ENCODE measurements around the gene POLR1A. TPM values are rescaled to one million over a fixed set of nuclear protein-coding genes. Genes with fewer than 3 reads are reported as not detected.

POLR1A gene
- polyA plus RNA-seq, 2 of the 4 experiments (the other 2 are of a cell fraction) = 22.8 to 55.7 TPM

DNA sequence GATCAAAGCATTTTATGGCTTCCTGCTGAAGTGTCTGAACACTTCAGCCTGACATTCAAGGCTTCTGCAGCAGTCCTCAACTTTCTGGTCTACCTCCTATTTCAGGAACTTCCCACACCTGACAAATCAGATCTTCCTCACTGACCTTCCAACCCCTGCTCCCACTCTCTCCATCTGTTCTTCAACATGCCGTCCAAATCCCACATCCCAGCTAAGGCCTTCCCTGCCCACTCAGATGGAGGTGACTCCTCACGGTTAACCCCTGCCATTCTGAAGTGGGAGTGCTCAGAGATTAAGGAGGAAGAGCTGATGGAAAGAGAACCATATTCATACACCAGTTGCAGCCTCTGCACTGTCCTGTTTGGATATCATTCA is 104.8 kb downstream of the POLR1A start:
- ChIA-PET POLR2A (interaction anchor here (1.3 kb wide), 1 partner anchor 16 kb away, joined by 3 read pairs; no protein-coding TSS in a partner anchor), CTCF (interaction anchor here (1.0 to 1.8 kb wide), 2 partner anchors 20 to 113 kb away, joined by 4 to 5 read pairs; no protein-coding TSS in a partner anchor)
- no peak for DNase-seq (ENCODE audit: low read depth in 1 of 2, low spot score in 1 of 2)
- TF ChIP-seq FOSB (CRISPR knock-in tag; IDR thresholded peaks at IDR 0.05) = no peak
- no peak for TF ChIP-seq NFE2L2 (conservative IDR thresholded peaks at IDR 0.05; ENCODE audit: low read length)
- TF ChIP-seq, protein P1, sequence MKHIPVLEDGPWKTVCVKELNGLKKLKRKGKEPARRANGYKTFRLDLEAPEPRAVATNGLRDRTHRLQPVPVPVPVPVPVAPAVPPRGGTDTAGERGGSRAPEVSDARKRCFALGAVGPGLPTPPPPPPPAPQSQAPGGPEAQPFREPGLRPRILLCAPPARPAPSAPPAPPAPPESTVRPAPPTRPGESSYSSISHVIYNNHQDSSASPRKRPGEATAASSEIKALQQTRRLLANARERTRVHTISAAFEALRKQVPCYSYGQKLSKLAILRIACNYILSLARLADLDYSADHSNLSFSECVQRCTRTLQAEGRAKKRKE (CRISPR knock-in tag; IDR thresholded peaks at IDR 0.05; ENCODE audit: low read depth) = no peak
- no peak for TF ChIP-seq MAFK (IDR thresholded peaks at IDR 0.05; ENCODE audit: partially characterized antibody)
- peaks cover 16% of the 10 kb centered on the region for H3K9me3 ChIP-seq
- H3K4me3 ChIP-seq = no peak overlapping the region
- WGBS (ENCODE audit: missing lambda C conversion rate) = 98% methylated on average over 2 of the region's 2 CpGs
- peak overlapping the region in 1 of 2 experiments; percentile 11; a peak in 1 of 6 replicates for H3K27ac ChIP-seq
- no peak for FAIRE-seq
- H3K4me1 ChIP-seq = peaks cover 29% of the 10 kb centered on the region
- no peak overlapping the region for H3K4me2 ChIP-seq
- no peak for ATAC-seq

DNA sequence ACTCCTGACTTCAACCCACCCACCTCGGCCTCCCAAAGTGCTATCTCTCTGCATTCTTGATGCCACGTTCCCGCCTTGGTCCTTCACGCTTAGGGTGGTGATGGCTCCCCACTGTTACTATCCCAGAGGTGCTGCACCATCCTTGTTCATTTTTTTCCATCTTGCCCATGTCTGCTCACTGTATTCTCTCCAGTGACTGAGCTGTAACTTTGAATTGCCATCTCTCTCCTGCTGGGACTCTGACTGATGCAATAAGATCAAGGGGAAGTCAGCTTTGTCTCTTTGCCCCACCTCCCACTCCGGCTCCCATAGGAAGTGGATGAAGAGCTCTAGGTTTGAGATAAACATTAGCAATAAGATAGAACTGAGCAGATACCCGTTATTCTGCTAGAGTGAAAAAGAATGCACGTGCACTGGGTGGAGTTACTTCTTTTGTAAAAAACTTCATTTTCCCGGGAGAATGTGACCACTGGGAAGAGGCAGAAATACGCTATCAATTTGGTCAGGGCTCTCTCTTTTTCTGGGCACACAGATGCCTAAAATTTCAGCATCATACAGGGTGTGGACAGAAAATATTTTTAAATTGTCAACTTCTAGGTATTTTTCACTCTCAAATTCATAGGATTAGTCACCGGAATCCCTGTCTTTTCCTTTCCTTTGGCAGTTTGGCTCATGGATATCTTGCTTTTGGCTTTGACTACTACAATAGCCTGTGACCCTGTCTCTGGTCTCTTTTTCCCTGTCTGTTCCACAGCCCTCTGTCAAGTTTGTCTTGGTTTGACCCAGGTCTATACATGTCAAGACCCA is 105.4 kb downstream of the POLR1A start:
- peaks cover 10% of the 10 kb centered on the region for H3K9me3 ChIP-seq
- H3K27ac ChIP-seq = peak overlapping the region in 1 of 2 experiments; percentile 16; a peak in 2 of 6 replicates
- ChIA-PET POLR2A (interaction anchor here (1.3 kb wide), 1 partner anchor 16 kb away, joined by 3 read pairs; no protein-coding TSS in a partner anchor), CTCF (interaction anchor here (0.6 to 1.8 kb wide), 4 partner anchors 12 to 112 kb away, joined by 3 to 5 read pairs (median 3); no protein-coding TSS in a partner anchor)
- no peak for ATAC-seq
- no peak for DNase-seq (ENCODE audit: low read depth in 1 of 2, low spot score in 1 of 2)
- peaks cover 29% of the 10 kb centered on the region for H3K4me1 ChIP-seq
- no peak overlapping the region for H3K4me2 ChIP-seq
- WGBS (ENCODE audit: missing lambda C conversion rate) = 79% methylated on average over 10 of the region's 10 CpGs
- H3K4me3 ChIP-seq = no peak overlapping the region
- no peak for FAIRE-seq
- TF ChIP-seq RAD21 (conservative IDR thresholded peaks at IDR 0.05 in 1 of 2, IDR thresholded peaks at IDR 0.05 in 1 of 2) = no peak
- no peak for TF ChIP-seq RARB (CRISPR knock-in tag; IDR thresholded peaks at IDR 0.05)
- TF ChIP-seq KDM5A (IDR thresholded peaks at IDR 0.05) = no peak
- no peak for TF ChIP-seq HDAC2 (IDR thresholded peaks at IDR 0.05)
- TF ChIP-seq, protein P1 (CRISPR knock-in tag; IDR thresholded peaks at IDR 0.05; ENCODE audit: low read depth) = no peak
- no peak for TF ChIP-seq KDM1A (IDR thresholded peaks at IDR 0.05; ENCODE audit: low read depth)
- TF ChIP-seq MAX (IDR thresholded peaks at IDR 0.05) = no peak
- TF ChIP-seq ZC3H11A (IDR thresholded peaks at IDR 0.05) = no peak
- no peak for TF ChIP-seq SMC3 (IDR thresholded peaks at IDR 0.05)

DNA sequence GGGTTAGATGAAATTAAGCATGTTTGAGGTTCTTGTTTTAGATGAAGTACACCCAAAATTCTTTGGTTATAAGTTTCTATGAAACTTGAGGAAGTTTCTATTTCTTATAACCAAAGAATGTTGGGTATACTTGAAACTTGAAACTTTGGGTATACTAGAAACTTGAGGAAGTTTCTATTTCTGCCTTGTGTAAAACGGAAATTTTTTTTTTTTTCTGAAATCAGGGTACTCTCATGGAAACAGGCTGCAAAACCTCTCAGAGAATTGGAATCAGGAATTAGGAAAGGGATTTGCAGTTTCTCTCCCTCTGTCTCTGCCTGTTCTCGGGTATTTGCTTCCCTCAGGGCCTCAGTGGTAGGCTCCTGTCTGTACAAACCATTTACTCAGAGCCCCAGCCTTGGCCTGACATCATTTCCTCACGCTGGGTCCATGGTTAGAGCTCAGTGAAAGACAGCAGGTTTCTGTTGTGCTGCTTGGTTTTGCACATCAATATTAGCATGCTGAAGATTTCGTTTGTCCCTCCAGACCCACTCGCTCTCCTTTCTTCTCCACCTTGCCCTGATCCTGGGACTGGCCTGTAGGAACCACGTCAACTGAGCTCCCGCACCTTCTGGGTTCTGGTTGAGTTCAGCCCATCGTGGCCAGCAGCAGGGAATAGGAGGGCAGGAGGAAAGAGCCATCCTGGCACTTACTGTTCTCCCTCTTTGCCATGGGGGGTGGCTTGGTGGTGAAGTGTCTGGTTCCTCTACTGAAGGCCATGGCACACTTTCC is 106.4 kb downstream of the POLR1A start:
- POLR2A ChIA-PET = no interaction called here
- ATAC-seq (peak in 1 of 2 experiments; percentile 15; a peak in 2 of 6 replicates), DNase-seq (ENCODE audit: low read depth in 1 of 2, low spot score in 1 of 2) (no peak), FAIRE-seq (no peak)
- no peak for TF ChIP-seq ZC3H11A (IDR thresholded peaks at IDR 0.05)
- TF ChIP-seq FOXS1 (CRISPR knock-in tag; IDR thresholded peaks at IDR 0.05) = no peak
- no peak for TF ChIP-seq TFCP2L1 (CRISPR knock-in tag; IDR thresholded peaks at IDR 0.05)
- no peak for TF ChIP-seq CEBPB (IDR thresholded peaks at IDR 0.05)
- TF ChIP-seq, protein P2, sequence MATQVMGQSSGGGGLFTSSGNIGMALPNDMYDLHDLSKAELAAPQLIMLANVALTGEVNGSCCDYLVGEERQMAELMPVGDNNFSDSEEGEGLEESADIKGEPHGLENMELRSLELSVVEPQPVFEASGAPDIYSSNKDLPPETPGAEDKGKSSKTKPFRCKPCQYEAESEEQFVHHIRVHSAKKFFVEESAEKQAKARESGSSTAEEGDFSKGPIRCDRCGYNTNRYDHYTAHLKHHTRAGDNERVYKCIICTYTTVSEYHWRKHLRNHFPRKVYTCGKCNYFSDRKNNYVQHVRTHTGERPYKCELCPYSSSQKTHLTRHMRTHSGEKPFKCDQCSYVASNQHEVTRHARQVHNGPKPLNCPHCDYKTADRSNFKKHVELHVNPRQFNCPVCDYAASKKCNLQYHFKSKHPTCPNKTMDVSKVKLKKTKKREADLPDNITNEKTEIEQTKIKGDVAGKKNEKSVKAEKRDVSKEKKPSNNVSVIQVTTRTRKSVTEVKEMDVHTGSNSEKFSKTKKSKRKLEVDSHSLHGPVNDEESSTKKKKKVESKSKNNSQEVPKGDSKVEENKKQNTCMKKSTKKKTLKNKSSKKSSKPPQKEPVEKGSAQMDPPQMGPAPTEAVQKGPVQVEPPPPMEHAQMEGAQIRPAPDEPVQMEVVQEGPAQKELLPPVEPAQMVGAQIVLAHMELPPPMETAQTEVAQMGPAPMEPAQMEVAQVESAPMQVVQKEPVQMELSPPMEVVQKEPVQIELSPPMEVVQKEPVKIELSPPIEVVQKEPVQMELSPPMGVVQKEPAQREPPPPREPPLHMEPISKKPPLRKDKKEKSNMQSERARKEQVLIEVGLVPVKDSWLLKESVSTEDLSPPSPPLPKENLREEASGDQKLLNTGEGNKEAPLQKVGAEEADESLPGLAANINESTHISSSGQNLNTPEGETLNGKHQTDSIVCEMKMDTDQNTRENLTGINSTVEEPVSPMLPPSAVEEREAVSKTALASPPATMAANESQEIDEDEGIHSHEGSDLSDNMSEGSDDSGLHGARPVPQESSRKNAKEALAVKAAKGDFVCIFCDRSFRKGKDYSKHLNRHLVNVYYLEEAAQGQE (IDR thresholded peaks at IDR 0.05) = no peak
- no peak for TF ChIP-seq ZNF302 (CRISPR knock-in tag; IDR thresholded peaks at IDR 0.05)
- TF ChIP-seq, protein P1 (CRISPR knock-in tag; IDR thresholded peaks at IDR 0.05; ENCODE audit: low read depth) = no peak
- no peak for TF ChIP-seq CHD2 (IDR thresholded peaks at IDR 0.05; ENCODE audit: low read length, partially characterized antibody)
- TF ChIP-seq BHLHE40 (IDR thresholded peaks at IDR 0.05; ENCODE audit: low read depth, low read length) = no peak
- TF ChIP-seq TP53 (CRISPR knock-in tag; IDR thresholded peaks at IDR 0.05) = no peak
- TF ChIP-seq GATA3 (IDR thresholded peaks at IDR 0.05; ENCODE audit: borderline replicate concordance) = no peak
- Histone ChIP-seq H3K4me1 (peaks cover 32% of the 10 kb centered on the region), H3K4me2 (peak overlapping the region; percentile 17; the same call in 1 of the 3 replicates), H3K4me3 (no peak overlapping the region), H3K9me3 (no peaks in the 10 kb centered on the region), H3K27ac (peak overlapping the region in 1 of 2 experiments; percentile 60; a peak in 3 of 6 replicates)
- 84% methylated on average over 8 of the region's 8 CpGs for WGBS (ENCODE audit: missing lambda C conversion rate)
- CTCF ChIA-PET = interaction anchor here (0.6 to 1.2 kb wide), 4 partner anchors 50 to 291 kb away, joined by 3 read pairs; no protein-coding TSS in a partner anchor

Data from A549 (cell line).